ENCODE results near the gene SRF. TPM values are rescaled to one million over a fixed set of nuclear protein-coding genes. Genes with fewer than 3 reads are reported as not detected.

The SRF gene
- total RNA-seq, 1 donor from 2014 or later: 42.7 TPM

- TF ChIP-seq CTCF (IDR thresholded peaks at IDR 0.05): no peak
- Mint-ChIP-seq H3K27ac (ENCODE audit: unreplicated experiment) (no peak overlapping the region), H3K9me3 (ENCODE audit: low read depth) (no peaks in the 10 kb centered on the region), H3K36me3 (ENCODE audit: low read depth) (peaks cover 21% of the 10 kb centered on the region), H3K27me3 (ENCODE audit: low read depth) (no peaks in the 10 kb centered on the region), H3K4me3 (ENCODE audit: unreplicated experiment) (no peak overlapping the region), H3K4me1 (ENCODE audit: low read depth) (peaks cover 8% of the 10 kb centered on the region)
- DNase-seq (ENCODE audit: low spot score): peak; percentile 17
These were observed 48.7 kb downstream of the SRF start for GRCh38 chr6:43219814-43220213.

- Mint-ChIP-seq H3K27me3 (ENCODE audit: low read depth) (no peaks in the 10 kb centered on the region), H3K27ac (ENCODE audit: unreplicated experiment) (no peak overlapping the region), H3K4me1 (ENCODE audit: low read depth) (peaks cover 8% of the 10 kb centered on the region), H3K9me3 (ENCODE audit: low read depth) (no peaks in the 10 kb centered on the region), H3K4me3 (ENCODE audit: unreplicated experiment) (no peak overlapping the region), H3K36me3 (ENCODE audit: low read depth) (peaks cover 16% of the 10 kb centered on the region)
- DNase-seq (ENCODE audit: low spot score): peak; percentile 76
- TF ChIP-seq CTCF (IDR thresholded peaks at IDR 0.05): no peak
These were observed 49.4 kb downstream of the SRF start for GRCh38 chr6:43220439-43220951.

GRCh38 chr6:43221046-43221972 lies 50.2 kb downstream of the SRF start:
- TF ChIP-seq CTCF (IDR thresholded peaks at IDR 0.05): no peak
- no peaks in the 10 kb centered on the region for H3K9me3 Mint-ChIP-seq (ENCODE audit: low read depth)
- peaks cover 8% of the 10 kb centered on the region for H3K4me1 Mint-ChIP-seq (ENCODE audit: low read depth)
- DNase-seq (ENCODE audit: low spot score): peak; percentile 39
- H3K27ac Mint-ChIP-seq (ENCODE audit: unreplicated experiment): no peak overlapping the region
- peaks cover 16% of the 10 kb centered on the region for H3K36me3 Mint-ChIP-seq (ENCODE audit: low read depth)
- H3K27me3 Mint-ChIP-seq (ENCODE audit: low read depth): no peaks in the 10 kb centered on the region
- H3K4me3 Mint-ChIP-seq (ENCODE audit: unreplicated experiment): no peak overlapping the region

GRCh38 chr6:43222418-43223059 lies 51.5 kb downstream of the SRF start:
- no peak for TF ChIP-seq CTCF (IDR thresholded peaks at IDR 0.05)
- H3K36me3 Mint-ChIP-seq (ENCODE audit: low read depth): peaks cover 12% of the 10 kb centered on the region
- H3K27ac Mint-ChIP-seq (ENCODE audit: unreplicated experiment): no peak overlapping the region
- H3K9me3 Mint-ChIP-seq (ENCODE audit: low read depth): no peaks in the 10 kb centered on the region
- no peaks in the 10 kb centered on the region for H3K27me3 Mint-ChIP-seq (ENCODE audit: low read depth)
- peak; percentile 54 for DNase-seq (ENCODE audit: low spot score)
- peaks cover 8% of the 10 kb centered on the region for H3K4me1 Mint-ChIP-seq (ENCODE audit: low read depth)
- no peak overlapping the region for H3K4me3 Mint-ChIP-seq (ENCODE audit: unreplicated experiment)

GRCh38 chr6:43223175-43223574 lies 52.1 kb downstream of the SRF start:
- no peak overlapping the region for H3K27ac Mint-ChIP-seq (ENCODE audit: unreplicated experiment)
- no peak overlapping the region for H3K4me3 Mint-ChIP-seq (ENCODE audit: unreplicated experiment)
- DNase-seq (ENCODE audit: low spot score): peak; percentile 91
- H3K36me3 Mint-ChIP-seq (ENCODE audit: low read depth): peaks cover 10% of the 10 kb centered on the region
- H3K4me1 Mint-ChIP-seq (ENCODE audit: low read depth): peaks cover 9% of the 10 kb centered on the region
- TF ChIP-seq CTCF (IDR thresholded peaks at IDR 0.05): no peak
- H3K9me3 Mint-ChIP-seq (ENCODE audit: low read depth): no peaks in the 10 kb centered on the region
- no peaks in the 10 kb centered on the region for H3K27me3 Mint-ChIP-seq (ENCODE audit: low read depth)
